Measurements from ENCODE around the gene VEGFD. TPM values are rescaled to one million over a fixed set of nuclear protein-coding genes. Genes with fewer than 3 reads are reported as not detected.

The VEGFD gene, protein sequence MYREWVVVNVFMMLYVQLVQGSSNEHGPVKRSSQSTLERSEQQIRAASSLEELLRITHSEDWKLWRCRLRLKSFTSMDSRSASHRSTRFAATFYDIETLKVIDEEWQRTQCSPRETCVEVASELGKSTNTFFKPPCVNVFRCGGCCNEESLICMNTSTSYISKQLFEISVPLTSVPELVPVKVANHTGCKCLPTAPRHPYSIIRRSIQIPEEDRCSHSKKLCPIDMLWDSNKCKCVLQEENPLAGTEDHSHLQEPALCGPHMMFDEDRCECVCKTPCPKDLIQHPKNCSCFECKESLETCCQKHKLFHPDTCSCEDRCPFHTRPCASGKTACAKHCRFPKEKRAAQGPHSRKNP
- 1.5 TPM for total RNA-seq
- polyA plus RNA-seq (ENCODE audit: insufficient read depth, low read depth, low replicate concordance), result 1.2 TPM
- long read RNA-seq, donor 1, result 0 reads
- long read RNA-seq, donor 2, result 0 reads
- long read RNA-seq, donor 3, result 0 reads
- long read RNA-seq, donor 4, result 0 reads
- long read RNA-seq, donor 5, result 0 reads
- long read RNA-seq, donor 6, result 0 reads
- long read RNA-seq, donor 7, partial matches to known transcripts, result 0 of 1 reads
- long read RNA-seq, donor 7, other reads (novel, unspliced or antisense), result 0 of 1 reads
- long read RNA-seq, donor 8, result 0 reads
- long read RNA-seq, donor 9, result 0 reads
- long read RNA-seq, donor 10, result 0 reads

DNA sequence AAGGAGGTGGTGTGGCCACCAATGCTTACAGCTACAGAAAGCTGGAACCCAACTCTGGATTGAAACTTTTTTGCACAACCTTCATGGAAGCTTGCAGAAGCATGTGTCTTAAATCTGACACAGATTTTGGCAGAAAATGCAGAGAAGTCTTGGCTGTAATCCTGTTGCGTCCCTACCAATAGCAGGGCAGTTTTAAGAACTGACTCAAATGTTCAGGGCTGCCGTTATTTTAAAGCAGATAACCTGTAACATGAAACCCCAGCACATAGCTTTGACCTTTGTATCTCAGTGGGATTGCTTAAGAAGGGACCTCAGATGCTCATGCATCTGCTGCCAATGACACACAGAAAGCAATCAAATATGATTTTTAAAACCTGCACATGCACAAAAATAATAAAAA lies at the start of gene VEGFD:
Gene VEGFD, minus strand, starts transcription at position 110 of the 400 bp plus-strand sequence. CDS start 467 bp downstream, outside the sequence.
- TF ChIP-seq, protein P1, sequence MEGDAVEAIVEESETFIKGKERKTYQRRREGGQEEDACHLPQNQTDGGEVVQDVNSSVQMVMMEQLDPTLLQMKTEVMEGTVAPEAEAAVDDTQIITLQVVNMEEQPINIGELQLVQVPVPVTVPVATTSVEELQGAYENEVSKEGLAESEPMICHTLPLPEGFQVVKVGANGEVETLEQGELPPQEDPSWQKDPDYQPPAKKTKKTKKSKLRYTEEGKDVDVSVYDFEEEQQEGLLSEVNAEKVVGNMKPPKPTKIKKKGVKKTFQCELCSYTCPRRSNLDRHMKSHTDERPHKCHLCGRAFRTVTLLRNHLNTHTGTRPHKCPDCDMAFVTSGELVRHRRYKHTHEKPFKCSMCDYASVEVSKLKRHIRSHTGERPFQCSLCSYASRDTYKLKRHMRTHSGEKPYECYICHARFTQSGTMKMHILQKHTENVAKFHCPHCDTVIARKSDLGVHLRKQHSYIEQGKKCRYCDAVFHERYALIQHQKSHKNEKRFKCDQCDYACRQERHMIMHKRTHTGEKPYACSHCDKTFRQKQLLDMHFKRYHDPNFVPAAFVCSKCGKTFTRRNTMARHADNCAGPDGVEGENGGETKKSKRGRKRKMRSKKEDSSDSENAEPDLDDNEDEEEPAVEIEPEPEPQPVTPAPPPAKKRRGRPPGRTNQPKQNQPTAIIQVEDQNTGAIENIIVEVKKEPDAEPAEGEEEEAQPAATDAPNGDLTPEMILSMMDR (IDR thresholded peaks at IDR 0.05; ENCODE audit: borderline replicate concordance, extremely low read depth, insufficient read depth), result no peak
- Histone ChIP-seq H3K9me3 (ENCODE audit: control insufficient read depth in 2 of 3, insufficient read depth in 1 of 3, low read length in 3 of 3) (no peaks in the 10 kb centered on the region), H3K4me3 (ENCODE audit: low read length in 3 of 3) (no peak within 1 kb of the TSS), H3K27me3 (ENCODE audit: control insufficient read depth, insufficient read depth, low read length) (peaks cover 2% of the 10 kb centered on the region), H3K27ac (ENCODE audit: low read depth in 2 of 2, low read length in 2 of 2) (no peak within 1 kb of the TSS), H3K9ac (ENCODE audit: low read length in 3 of 3) (no peak within 1 kb of the TSS), H3K4me1 (ENCODE audit: control insufficient read depth in 2 of 3, insufficient read depth in 2 of 3, low read depth in 1 of 3, low read length in 3 of 3) (no peaks in the 10 kb centered on the region), H3K36me3 (ENCODE audit: control insufficient read depth in 2 of 3, insufficient read depth in 3 of 3, low read length in 3 of 3) (no peaks in the 10 kb centered on the region)
- intact Hi-C loops (cut with DNase I), result no loop called here
- no peak for FAIRE-seq
- peak in 2 of 5 donors; percentile 17 to 51 for DNase-seq

GRCh38 chrX:15430584-15430983 lies 46.4 kb upstream of the VEGFD start:
- intact Hi-C loops (cut with DNase I), result no loop called here
- Histone ChIP-seq H3K4me1 (ENCODE audit: control insufficient read depth in 2 of 3, insufficient read depth in 2 of 3, low read depth in 1 of 3, low read length in 3 of 3) (no peaks in the 10 kb centered on the region), H3K9me3 (ENCODE audit: control insufficient read depth in 2 of 3, insufficient read depth in 1 of 3, low read length in 3 of 3) (no peaks in the 10 kb centered on the region), H3K36me3 (ENCODE audit: control insufficient read depth in 2 of 3, insufficient read depth in 3 of 3, low read length in 3 of 3) (no peaks in the 10 kb centered on the region), H3K27me3 (ENCODE audit: control insufficient read depth, insufficient read depth, low read length) (peaks cover 9% of the 10 kb centered on the region), H3K4me3 (ENCODE audit: low read length in 3 of 3) (no peak overlapping the region), H3K27ac (ENCODE audit: low read depth in 2 of 2, low read length in 2 of 2) (no peak overlapping the region), H3K9ac (ENCODE audit: low read length in 3 of 3) (no peak overlapping the region)
- TF ChIP-seq, protein P1 (IDR thresholded peaks at IDR 0.05; ENCODE audit: borderline replicate concordance, extremely low read depth, insufficient read depth), result no peak
- FAIRE-seq, result no peak
- no peak for DNase-seq

DNA sequence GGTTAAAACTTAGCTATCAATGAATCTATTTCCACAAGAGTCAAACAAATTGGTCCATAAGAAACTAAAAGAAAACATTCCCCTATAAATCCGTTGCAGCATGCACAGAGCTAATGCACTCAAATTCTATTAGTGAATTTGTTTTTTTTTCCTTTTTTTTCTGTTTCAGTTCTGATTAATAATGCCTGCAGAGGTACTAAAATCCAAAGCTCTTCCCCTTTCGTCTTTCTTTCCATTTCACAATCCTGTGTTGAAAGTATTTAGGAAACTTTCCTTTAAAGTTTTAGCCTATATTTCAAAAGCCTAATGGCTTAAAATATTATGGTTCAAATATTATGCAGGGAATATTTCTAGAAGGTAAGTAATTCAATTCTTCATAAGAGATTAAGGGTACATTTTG lies 45.9 kb upstream of the VEGFD start:
- Histone ChIP-seq H3K4me3 (ENCODE audit: low read length in 3 of 3) (no peak overlapping the region), H3K27ac (ENCODE audit: low read depth in 2 of 2, low read length in 2 of 2) (no peak overlapping the region), H3K36me3 (ENCODE audit: control insufficient read depth in 2 of 3, insufficient read depth in 3 of 3, low read length in 3 of 3) (no peaks in the 10 kb centered on the region), H3K9ac (ENCODE audit: low read length in 3 of 3) (no peak overlapping the region), H3K9me3 (ENCODE audit: control insufficient read depth in 2 of 3, insufficient read depth in 1 of 3, low read length in 3 of 3) (no peaks in the 10 kb centered on the region), H3K4me1 (ENCODE audit: control insufficient read depth in 2 of 3, insufficient read depth in 2 of 3, low read depth in 1 of 3, low read length in 3 of 3) (no peaks in the 10 kb centered on the region), H3K27me3 (ENCODE audit: control insufficient read depth, insufficient read depth, low read length) (peaks cover 9% of the 10 kb centered on the region)
- FAIRE-seq (peak; percentile 42), DNase-seq (no peak)
- intact Hi-C loops (cut with DNase I), result no loop called here
- TF ChIP-seq, protein P1 (IDR thresholded peaks at IDR 0.05; ENCODE audit: borderline replicate concordance, extremely low read depth, insufficient read depth), result no peak
